ENCODE measurements around the gene RAPGEF6.

DNA sequence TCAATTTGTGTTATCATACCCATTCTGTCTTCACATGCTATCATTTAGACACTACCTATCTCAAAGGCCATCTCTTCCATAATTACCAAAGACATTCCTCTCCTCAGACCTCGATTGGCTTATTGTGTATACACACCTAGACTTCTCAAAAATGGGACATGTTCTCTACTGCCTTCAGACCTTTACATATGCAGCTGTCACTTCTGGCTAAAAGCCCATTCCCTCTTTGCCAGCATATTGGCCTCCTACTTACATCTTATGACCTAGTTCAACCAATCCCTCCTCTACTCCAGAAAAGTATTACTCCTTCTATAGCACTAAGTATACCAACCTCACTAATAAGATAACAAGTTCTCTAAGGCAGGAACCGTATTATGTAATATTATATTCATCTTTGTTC lies 84.4 kb downstream of the RAPGEF6 start:
- TF ChIP-seq, protein P1, sequence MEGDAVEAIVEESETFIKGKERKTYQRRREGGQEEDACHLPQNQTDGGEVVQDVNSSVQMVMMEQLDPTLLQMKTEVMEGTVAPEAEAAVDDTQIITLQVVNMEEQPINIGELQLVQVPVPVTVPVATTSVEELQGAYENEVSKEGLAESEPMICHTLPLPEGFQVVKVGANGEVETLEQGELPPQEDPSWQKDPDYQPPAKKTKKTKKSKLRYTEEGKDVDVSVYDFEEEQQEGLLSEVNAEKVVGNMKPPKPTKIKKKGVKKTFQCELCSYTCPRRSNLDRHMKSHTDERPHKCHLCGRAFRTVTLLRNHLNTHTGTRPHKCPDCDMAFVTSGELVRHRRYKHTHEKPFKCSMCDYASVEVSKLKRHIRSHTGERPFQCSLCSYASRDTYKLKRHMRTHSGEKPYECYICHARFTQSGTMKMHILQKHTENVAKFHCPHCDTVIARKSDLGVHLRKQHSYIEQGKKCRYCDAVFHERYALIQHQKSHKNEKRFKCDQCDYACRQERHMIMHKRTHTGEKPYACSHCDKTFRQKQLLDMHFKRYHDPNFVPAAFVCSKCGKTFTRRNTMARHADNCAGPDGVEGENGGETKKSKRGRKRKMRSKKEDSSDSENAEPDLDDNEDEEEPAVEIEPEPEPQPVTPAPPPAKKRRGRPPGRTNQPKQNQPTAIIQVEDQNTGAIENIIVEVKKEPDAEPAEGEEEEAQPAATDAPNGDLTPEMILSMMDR (IDR thresholded peaks at IDR 0.05): no peak
- TF ChIP-seq, protein P2, sequence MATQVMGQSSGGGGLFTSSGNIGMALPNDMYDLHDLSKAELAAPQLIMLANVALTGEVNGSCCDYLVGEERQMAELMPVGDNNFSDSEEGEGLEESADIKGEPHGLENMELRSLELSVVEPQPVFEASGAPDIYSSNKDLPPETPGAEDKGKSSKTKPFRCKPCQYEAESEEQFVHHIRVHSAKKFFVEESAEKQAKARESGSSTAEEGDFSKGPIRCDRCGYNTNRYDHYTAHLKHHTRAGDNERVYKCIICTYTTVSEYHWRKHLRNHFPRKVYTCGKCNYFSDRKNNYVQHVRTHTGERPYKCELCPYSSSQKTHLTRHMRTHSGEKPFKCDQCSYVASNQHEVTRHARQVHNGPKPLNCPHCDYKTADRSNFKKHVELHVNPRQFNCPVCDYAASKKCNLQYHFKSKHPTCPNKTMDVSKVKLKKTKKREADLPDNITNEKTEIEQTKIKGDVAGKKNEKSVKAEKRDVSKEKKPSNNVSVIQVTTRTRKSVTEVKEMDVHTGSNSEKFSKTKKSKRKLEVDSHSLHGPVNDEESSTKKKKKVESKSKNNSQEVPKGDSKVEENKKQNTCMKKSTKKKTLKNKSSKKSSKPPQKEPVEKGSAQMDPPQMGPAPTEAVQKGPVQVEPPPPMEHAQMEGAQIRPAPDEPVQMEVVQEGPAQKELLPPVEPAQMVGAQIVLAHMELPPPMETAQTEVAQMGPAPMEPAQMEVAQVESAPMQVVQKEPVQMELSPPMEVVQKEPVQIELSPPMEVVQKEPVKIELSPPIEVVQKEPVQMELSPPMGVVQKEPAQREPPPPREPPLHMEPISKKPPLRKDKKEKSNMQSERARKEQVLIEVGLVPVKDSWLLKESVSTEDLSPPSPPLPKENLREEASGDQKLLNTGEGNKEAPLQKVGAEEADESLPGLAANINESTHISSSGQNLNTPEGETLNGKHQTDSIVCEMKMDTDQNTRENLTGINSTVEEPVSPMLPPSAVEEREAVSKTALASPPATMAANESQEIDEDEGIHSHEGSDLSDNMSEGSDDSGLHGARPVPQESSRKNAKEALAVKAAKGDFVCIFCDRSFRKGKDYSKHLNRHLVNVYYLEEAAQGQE (IDR thresholded peaks at IDR 0.05; ENCODE audit: insufficient read depth in 1 of 2, low read depth in 2 of 2, low read length in 1 of 2): no peak
- TF ChIP-seq TCF7L2 (IDR thresholded peaks at IDR 0.05; ENCODE audit: low read depth, low read length) (no peak), POLR2AphosphoS5 (IDR thresholded peaks at IDR 0.05; ENCODE audit: low read depth, low read length) (no peak), SIN3A (IDR thresholded peaks at IDR 0.05; ENCODE audit: borderline replicate concordance, insufficient read depth, low read depth, low read length) (no peak)
